HG02852 (cell line): ENCODE results near the gene CDKAL1.
"Not testable (repeated sequence)": the region's sequence is repeated elsewhere in the genome, so short reads cannot be mapped to it uniquely, and the experiment has no call there.

Experiments used
- ATAC-seq: cut with Tn5 transposase; IDR thresholded peaks from one replicate; pipeline ENCODE4 v1.9.1; 2021; ENCODE audit warnings: mild to moderate bottlenecking, moderate library complexity; ENCODE audit not compliant: unreplicated experiment

The CDKAL1 gene

GRCh38 chr6:20589266-20589665 is 55.0 kb downstream of the CDKAL1 start:
- no peak for ATAC-seq

GRCh38 chr6:20590476-20590875 is 56.2 kb downstream of the CDKAL1 start:
- ATAC-seq: not testable (repeated sequence)

GRCh38 chr6:20594299-20594853 is 60.1 kb downstream of the CDKAL1 start:
- not testable (repeated sequence) for ATAC-seq

- ATAC-seq: peak; percentile 66
Observed at GRCh38 chr6:20599302-20600051, 65.2 kb downstream of the CDKAL1 start.

GRCh38 chr6:20600831-20601230 is 66.6 kb downstream of the CDKAL1 start:
- no peak for ATAC-seq

- no peak for ATAC-seq
Observed at GRCh38 chr6:20604159-20604558, 69.9 kb downstream of the CDKAL1 start.

GRCh38 chr6:20605061-20605460 is 70.8 kb downstream of the CDKAL1 start:
- no peak for ATAC-seq

- ATAC-seq: no peak
Observed at GRCh38 chr6:20605581-20605980, 71.3 kb downstream of the CDKAL1 start.

- no peak for ATAC-seq
Observed at GRCh38 chr6:20606831-20607230, 72.6 kb downstream of the CDKAL1 start.

GRCh38 chr6:20608356-20608755 is 74.1 kb downstream of the CDKAL1 start:
- no peak for ATAC-seq

- no peak for ATAC-seq
Observed at GRCh38 chr6:20608905-20609304, 74.6 kb downstream of the CDKAL1 start.

- ATAC-seq: not testable (repeated sequence)
Observed at GRCh38 chr6:20609924-20610323, 75.7 kb downstream of the CDKAL1 start.

GRCh38 chr6:20610636-20611370 is 76.5 kb downstream of the CDKAL1 start:
- ATAC-seq: no peak

- ATAC-seq: not testable (repeated sequence)
Observed at GRCh38 chr6:20617537-20617936, 83.3 kb downstream of the CDKAL1 start.

- ATAC-seq: no peak
Observed at GRCh38 chr6:20620043-20620442, 85.8 kb downstream of the CDKAL1 start.

- ATAC-seq: no peak
Observed at GRCh38 chr6:20623761-20624160, 89.5 kb downstream of the CDKAL1 start.

- no peak for ATAC-seq
Observed at GRCh38 chr6:20626165-20626564, 91.9 kb downstream of the CDKAL1 start.

GRCh38 chr6:20629509-20629908 is 95.3 kb downstream of the CDKAL1 start:
- ATAC-seq: no peak

GRCh38 chr6:20630136-20630535 is 95.9 kb downstream of the CDKAL1 start:
- ATAC-seq: no peak

- peak; percentile 61 for ATAC-seq
Observed at GRCh38 chr6:20630617-20631548, 96.6 kb downstream of the CDKAL1 start.

GRCh38 chr6:20631549-20631924 is 97.3 kb downstream of the CDKAL1 start:
- ATAC-seq: peak; percentile 41
